A673 (cell line): ENCODE results near the gene CLEC1A.

Experiments used
- CTCF ChIP-seq: fragments of 300-800, 200-600 bp; sonication (generic); conservative IDR thresholded peaks from 2 replicates; pipeline ENCODE4 v1.5.1; 2017; ENCODE audit warnings: low read depth, mild to moderate bottlenecking, antibody characterized with exemption, low read length, moderate library complexity, mixed read lengths
- EZH2 ChIP-seq: fragments of 200-600 bp; sonication (generic); IDR thresholded peaks from 2 replicates; pipeline ENCODE4 v1.6.1; 2017; ENCODE audit warnings: borderline replicate concordance, low read depth, mild to moderate bottlenecking, mixed read lengths, antibody characterized with exemption, low read length; ENCODE audit not compliant: poor library complexity, severe bottlenecking

- TF ChIP-seq CTCF (no peak), EZH2 (no peak)
Measured at GRCh38 chr12:10088955-10089900, 9.6 kb downstream of the CLEC1A start.
